HG02943 (cell line): ENCODE results near the gene BACE2.
"Not testable (repeated sequence)": the region's sequence is repeated elsewhere in the genome, so short reads cannot be mapped to it uniquely, and the experiment has no call there.

Experiments used
- ATAC-seq: cut with Tn5 transposase; IDR thresholded peaks from one replicate; pipeline ENCODE4 v1.9.1; 2021; ENCODE audit warnings: mild to moderate bottlenecking, low read depth, moderate library complexity; ENCODE audit not compliant: unreplicated experiment

Gene BACE2

GRCh38 chr21:41256231-41256630 is 88.3 kb downstream of the BACE2 start:
- not testable (repeated sequence) for ATAC-seq

- ATAC-seq: no peak
Observed at GRCh38 chr21:41256771-41257702, 89.1 kb downstream of the BACE2 start.

GRCh38 chr21:41258617-41259016 is 90.7 kb downstream of the BACE2 start:
- ATAC-seq: no peak

- ATAC-seq: no peak
Observed at GRCh38 chr21:41260428-41260827, 92.5 kb downstream of the BACE2 start.

GRCh38 chr21:41267346-41267745 is 99.4 kb downstream of the BACE2 start:
- no peak for ATAC-seq

GRCh38 chr21:41269535-41269934 is 101.6 kb downstream of the BACE2 start:
- no peak for ATAC-seq

- no peak for ATAC-seq
Observed at GRCh38 chr21:41277196-41277595, 109.2 kb downstream of the BACE2 start.

- ATAC-seq: no peak
Observed at GRCh38 chr21:41277846-41278245, 109.9 kb downstream of the BACE2 start.

- ATAC-seq: no peak
Observed at GRCh38 chr21:41280115-41280919, 112.4 kb downstream of the BACE2 start.

GRCh38 chr21:41282412-41282811 is 114.5 kb downstream of the BACE2 start:
- no peak for ATAC-seq

- no peak for ATAC-seq
Observed at GRCh38 chr21:41283211-41283818, 115.4 kb downstream of the BACE2 start.

- ATAC-seq: no peak
Observed at GRCh38 chr21:41289431-41289830, 121.5 kb downstream of the BACE2 start.

- ATAC-seq: no peak
Observed at GRCh38 chr21:41290106-41290799, 122.3 kb downstream of the BACE2 start.

- ATAC-seq: no peak
Observed at GRCh38 chr21:41294548-41295231, 126.7 kb downstream of the BACE2 start.

GRCh38 chr21:41295721-41296254 is 127.8 kb downstream of the BACE2 start:
- ATAC-seq: no peak

- no peak for ATAC-seq
Observed at GRCh38 chr21:41302976-41303375, 135.0 kb downstream of the BACE2 start.

GRCh38 chr21:41304068-41304720 is 136.2 kb downstream of the BACE2 start:
- no peak for ATAC-seq

GRCh38 chr21:41307219-41307618 is 139.3 kb downstream of the BACE2 start:
- ATAC-seq: no peak
